GM12892 (cell line): ENCODE measurements around the gene SSH2.

Source experiments
- POLR2A ChIP-seq: IDR thresholded peaks from 2 replicates; pipeline ENCODE4 v1.6.1; 2011; ENCODE audit warnings: low read depth, low read length, control low read depth
- POLR2AphosphoS5 ChIP-seq: IDR thresholded peaks from 2 replicates; pipeline ENCODE4 v1.6.1; 2011; ENCODE audit warnings: low read depth, low read length, control low read depth
- TAF1 ChIP-seq: IDR thresholded peaks from 2 replicates; pipeline ENCODE4 v1.6.1; 2011; ENCODE audit warnings: low read depth, mild to moderate bottlenecking, control low read depth, low read length, borderline replicate concordance

DNA sequence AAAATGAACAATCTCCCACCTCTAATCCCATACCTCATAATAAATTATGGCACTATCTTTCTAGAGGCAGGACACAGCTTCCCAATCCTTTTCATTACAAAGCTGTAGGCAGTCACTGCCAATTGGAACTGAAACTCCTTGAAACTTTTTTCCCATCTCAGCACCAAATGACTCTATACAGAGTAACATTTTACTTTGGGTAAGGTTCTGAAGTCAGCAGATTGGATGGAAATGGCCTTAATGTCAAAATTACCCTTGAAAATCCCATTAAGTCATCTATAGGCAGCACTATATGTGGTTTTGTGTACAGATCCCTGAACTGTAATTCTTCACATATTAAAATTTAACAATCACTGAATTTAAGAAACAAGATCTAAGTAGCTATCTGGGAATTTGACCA is 277.1 kb downstream of the SSH2 start:
- TF ChIP-seq POLR2AphosphoS5 (no peak), TAF1 (no peak), POLR2A (no peak)
